Daoy (cell line): ENCODE measurements around the gene ADAM15. TPM values are rescaled to one million over a fixed set of nuclear protein-coding genes. Genes with fewer than 3 reads are reported as not detected.

ENCODE experiments used
- DNase-seq: peaks from one replicate; pipeline ENCODE4 v3.0.0-alpha.2; 2015; ENCODE audit warnings: low read depth
- total RNA-seq: library from RNA; depleted of rRNA; stranded (reverse); fragments of >200 nt; shearing (Covaris generic); gene quantifications from 2 replicates; pipeline ENCODE4 v1.2.3, GENCODE V29; 2014

Gene ADAM15
- total RNA-seq, 1 experiment from 2014 or later = 46.2 TPM

GRCh38 chr1:155011437-155012025, 39.6 kb upstream of the ADAM15 start:
- no peak for DNase-seq

- peak; percentile 58 for DNase-seq
These were observed 39.0 kb upstream of the ADAM15 start for GRCh38 chr1:155012026-155012546.

- DNase-seq = no peak
These were observed 38.1 kb upstream of the ADAM15 start for GRCh38 chr1:155012776-155013602.

- no peak for DNase-seq
These were observed 37.5 kb upstream of the ADAM15 start for GRCh38 chr1:155013632-155014031.

DNA sequence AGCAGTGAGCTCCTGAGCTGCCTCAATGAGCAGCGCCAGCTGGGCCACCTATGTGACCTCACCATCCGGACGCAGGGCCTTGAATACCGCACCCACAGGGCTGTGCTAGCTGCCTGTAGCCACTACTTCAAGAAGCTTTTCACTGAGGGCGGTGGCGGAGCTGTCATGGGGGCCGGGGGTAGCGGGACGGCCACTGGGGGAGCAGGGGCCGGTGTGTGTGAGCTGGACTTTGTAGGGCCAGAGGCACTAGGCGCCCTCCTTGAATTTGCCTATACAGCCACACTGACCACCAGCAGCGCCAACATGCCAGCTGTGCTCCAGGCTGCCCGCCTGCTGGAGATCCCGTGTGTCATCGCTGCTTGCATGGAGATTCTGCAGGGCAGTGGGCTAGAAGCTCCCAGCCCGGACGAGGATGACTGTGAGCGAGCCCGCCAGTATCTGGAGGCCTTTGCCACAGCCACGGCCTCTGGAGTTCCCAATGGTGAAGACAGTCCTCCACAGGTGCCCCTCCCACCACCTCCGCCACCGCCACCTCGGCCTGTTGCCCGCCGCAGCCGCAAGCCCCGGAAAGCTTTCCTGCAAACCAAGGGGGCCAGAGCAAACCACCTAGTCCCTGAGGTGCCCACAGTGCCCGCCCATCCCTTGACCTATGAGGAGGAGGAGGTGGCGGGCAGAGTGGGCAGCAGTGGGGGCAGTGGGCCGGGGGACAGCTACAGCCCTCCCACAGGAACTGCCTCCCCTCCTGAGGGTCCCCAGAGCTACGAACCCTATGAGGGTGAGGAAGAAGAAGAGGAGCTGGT, 36.2 kb upstream of the ADAM15 start:
- DNase-seq = no peak

GRCh38 chr1:155015527-155016230, 35.4 kb upstream of the ADAM15 start:
- DNase-seq = no peak

DNA sequence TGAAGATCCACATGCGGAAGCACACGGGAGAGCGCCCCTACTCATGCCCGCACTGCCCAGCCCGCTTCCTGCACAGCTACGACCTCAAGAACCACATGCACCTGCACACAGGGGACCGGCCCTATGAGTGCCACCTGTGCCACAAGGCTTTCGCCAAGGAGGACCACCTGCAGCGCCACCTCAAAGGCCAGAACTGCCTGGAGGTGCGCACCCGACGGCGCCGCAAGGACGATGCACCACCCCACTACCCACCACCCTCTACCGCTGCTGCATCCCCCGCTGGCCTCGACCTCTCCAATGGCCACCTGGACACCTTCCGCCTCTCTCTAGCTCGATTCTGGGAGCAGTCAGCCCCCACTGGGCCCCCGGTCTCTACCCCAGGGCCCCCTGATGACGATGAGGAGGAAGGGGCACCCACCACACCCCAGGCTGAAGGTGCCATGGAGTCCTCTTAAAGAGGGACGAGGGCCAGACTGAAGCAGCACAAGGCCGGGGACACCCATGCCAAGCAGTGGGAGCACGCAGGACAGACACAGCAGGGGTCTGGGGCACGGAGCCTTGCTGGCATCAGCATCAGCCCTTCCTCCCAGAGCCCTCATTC, 34.8 kb upstream of the ADAM15 start:
- no peak for DNase-seq

GRCh38 chr1:155017041-155017945, 33.8 kb upstream of the ADAM15 start:
- DNase-seq = peak; percentile 98

- DNase-seq = no peak
These were observed 33.2 kb upstream of the ADAM15 start for GRCh38 chr1:155017946-155018316.

DNA sequence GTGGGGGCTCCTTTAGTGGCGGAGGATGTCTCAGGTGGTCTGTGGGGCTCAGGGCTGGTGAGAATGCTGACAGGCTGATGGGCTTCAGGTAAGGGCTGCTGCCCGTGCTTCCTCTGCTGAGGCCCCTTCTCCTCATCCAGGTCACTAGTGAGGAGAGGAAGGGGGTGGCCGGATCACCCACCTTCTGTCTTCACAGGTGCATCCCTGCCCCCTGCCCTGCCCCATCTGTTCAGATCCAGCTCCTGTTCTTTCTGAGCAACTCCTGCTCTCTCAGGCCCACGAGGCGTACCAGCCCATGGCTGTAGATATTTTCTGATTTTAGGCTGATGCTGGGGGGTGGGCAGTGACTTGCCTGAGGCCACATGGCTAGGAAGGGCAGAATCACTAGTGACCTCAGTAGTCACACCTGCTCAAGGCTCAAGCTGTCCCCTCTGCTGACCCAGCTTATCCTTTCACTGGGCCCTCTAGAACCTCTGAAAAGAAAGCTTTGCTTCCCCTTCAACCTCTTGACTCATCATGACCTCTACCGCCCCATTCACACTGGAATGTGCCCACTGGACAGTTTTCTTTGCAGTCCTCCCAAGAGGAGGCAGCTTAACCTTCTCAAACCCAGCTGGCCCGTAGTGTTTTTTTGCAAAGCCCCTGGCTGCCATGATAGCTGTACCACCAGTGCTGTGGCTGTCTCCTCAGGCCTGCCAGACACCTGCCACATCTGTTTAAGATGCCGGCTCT, 32.3 kb upstream of the ADAM15 start:
- no peak for DNase-seq

GRCh38 chr1:155019377-155020245, 31.5 kb upstream of the ADAM15 start:
- DNase-seq = no peak

DNA sequence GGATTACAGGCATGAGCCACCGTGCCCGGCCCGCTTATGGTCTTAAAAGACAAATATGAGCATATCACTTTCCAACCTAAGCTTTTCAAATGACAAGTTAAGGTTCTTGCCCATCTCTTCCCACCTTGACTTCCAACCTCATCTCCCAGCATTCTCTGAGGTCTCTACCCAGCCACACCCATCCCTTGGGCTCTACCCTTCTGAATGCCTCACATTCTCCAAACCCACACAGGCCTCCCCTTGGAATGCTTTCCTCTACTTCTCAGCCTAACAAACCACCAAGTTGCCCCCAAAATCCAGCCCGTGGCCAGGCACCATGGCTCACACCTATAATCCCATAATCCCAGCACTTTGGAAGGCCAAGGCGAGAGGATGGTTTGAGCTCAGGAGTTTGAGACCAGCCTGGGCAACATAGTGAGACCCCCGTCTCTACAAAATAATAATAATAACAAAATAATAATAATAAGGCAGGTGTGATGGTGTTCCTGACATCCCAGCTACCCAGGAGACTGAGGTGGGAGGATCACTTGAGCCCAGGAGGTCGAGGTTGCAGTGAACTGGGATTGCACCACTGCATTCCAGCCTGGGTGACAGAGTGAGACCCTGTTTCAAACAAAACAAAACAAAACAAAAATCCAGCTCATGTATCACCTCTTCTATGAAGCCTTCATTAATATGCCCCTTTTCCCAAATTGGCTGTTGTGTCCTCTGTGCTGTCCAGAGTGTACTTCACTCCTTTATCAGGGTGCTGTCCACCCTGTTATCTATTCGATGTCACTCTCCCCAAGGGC, 28.8 kb upstream of the ADAM15 start:
- DNase-seq = no peak

GRCh38 chr1:155022927-155023236, 28.2 kb upstream of the ADAM15 start:
- no peak for DNase-seq

DNA sequence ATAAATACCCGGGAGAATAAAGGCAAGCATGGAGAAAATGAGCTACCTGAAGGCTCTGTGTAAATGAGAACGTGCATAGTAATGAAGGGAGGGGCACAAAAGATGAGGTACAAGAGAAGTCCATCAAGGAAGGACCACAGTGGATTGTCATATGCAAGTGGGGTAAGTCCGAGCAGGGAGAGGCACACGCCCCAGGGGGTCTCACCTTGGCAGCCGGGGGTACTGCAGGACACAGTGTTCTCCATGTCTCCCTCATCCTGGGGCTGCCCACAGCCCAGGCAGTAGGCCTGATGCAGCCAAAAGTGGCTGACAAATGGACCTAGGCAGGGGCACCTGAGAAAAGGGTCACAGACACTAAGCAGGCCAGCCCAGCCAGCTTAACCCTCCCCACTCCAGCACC, 27.5 kb upstream of the ADAM15 start:
- DNase-seq = no peak

DNA sequence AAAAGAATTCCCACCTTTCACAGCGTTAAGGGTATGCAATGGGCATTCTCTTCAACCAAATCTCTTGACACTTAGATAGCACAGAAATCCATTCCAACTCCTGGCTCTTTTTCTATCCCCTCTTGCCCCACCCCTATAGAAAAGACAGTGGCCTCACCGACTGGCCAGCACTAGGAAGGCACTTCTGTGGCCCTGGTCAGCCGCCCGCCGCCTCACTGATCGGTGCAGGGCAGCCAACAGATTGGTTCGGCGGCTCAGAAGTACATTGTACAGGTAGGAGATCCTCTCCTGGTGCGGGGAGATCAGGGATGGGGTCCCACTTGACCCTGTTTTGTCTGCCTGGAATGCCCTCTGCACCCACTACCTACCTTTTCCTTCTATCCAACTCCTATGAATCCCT, 26.8 kb upstream of the ADAM15 start:
- DNase-seq = no peak

GRCh38 chr1:155026154-155026553, 25.0 kb upstream of the ADAM15 start:
- DNase-seq = no peak

DNA sequence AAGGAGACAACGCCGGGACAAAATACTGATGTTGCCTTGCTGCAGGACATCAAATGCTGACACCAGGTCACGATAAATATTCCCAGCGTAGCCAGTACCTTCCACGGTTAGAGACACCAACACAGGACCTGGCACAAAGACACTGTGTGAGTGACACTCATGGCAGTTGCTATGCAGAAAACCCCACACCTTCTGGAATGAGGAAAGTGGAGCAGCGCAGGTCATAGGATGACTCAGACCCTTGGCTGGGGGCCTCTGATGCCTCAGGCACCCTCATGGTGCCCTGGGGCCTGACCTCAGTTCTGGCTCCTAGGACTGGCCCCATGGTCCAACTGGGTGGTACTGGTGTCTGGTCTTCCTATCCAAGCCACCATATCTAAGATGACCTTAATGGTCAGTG, 24.5 kb upstream of the ADAM15 start:
- peak; percentile 72 for DNase-seq
